Activated CD4-positive, alpha-beta T cell treated with anti-CD3 and anti-CD28 coated beads, Interleukin-10, Interleukin-2, amounts not matched to agents 100 ng/mL and 50 ng/mL, durations not matched to agents 16 hours and 8 hours (primary cell): Measurements from ENCODE around the gene VLDLR.
"Not testable (repeated sequence)": the region's sequence is repeated elsewhere in the genome, so short reads cannot be mapped to it uniquely, and the experiment has no call there.

ENCODE experiments used
- DNase-seq: peaks from one replicate; pipeline ENCODE4 v3.0.0-alpha.2; 2020

VLDLR gene

GRCh38 chr9:2664174-2665065, 42.8 kb downstream of the VLDLR start:
- no peak for DNase-seq

- no peak for DNase-seq
Observed at GRCh38 chr9:2666569-2666968, 45.0 kb downstream of the VLDLR start.

- no peak for DNase-seq
Observed at GRCh38 chr9:2673161-2673560, 51.6 kb downstream of the VLDLR start.

DNA sequence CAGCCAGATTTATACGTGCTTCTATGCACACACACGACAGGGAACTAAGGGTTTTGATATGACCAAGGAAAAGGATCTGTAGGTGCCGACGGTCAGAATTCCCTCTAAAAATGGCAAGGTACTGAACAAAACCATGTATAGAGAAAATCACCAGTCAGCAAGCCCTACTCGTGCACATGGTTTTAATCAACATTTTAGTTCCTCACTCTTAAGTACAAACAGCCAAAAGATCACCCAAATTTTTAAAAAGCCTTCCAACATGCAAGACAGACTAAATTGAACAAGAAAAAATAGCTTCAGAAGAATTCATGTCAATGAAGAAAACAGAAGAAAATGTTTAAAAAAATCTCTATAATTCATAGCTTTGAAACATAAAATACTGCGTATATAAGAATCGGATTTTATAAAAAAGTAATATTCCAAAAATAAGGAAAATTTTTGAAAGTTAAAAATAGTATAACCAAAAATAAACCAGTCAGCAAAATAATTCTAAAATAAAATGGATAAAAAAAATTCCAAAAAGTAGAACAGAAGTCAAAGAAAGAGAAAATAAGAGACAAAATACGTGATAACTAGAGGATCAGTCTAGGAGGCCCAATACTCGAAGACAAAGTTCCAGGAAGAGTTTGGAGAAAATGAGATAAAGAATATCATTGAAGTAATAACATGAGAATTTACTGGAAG, 52.7 kb downstream of the VLDLR start:
- DNase-seq, result no peak

- DNase-seq, result no peak
Observed at GRCh38 chr9:2675834-2676233, 54.2 kb downstream of the VLDLR start.

GRCh38 chr9:2676466-2676865, 54.9 kb downstream of the VLDLR start:
- no peak for DNase-seq

DNA sequence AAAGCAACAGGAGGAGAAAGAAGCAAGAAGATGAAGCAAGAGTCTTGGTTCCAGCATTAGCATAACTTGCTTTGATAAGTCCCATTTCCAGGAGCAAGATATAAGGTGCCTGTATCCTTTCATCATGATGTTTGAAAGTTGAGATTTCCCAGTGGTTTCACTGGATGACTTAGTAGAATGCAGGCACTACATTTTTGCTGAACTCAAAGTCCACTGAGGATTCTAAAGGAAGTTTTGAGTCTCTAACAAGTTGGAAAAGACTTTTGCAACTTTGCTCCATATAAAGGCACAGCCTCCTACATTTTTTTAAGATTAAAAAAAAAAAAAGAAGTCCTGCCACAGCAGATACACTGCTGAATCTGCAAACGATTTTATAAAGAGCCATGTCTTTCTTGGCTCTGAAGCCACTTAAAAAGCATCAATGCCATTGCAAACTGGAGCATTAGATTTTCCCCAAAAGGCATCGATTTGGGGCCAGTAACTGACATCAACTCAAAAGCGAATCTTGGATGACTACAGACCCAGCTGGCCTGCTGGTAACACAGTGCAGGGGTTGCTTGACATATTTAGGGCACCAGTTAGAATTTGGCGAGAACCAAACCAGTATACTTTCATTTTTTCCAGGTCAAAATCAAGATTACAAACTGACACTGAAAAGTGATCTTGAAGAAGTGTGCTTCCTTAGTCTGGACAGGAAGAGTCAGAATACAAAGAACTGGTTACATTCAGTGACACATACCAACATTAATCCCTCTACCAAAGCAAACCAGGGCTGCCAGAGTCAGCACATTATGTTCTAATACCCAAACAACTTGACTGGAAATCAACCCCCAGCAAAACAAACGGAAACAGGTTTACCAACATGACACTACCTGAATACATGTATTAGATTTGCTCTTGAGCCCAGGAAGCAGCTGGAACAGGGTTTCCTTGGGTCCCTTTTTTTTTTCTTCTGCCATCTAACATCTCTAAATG, 56.6 kb downstream of the VLDLR start:
- DNase-seq, result no peak

DNA sequence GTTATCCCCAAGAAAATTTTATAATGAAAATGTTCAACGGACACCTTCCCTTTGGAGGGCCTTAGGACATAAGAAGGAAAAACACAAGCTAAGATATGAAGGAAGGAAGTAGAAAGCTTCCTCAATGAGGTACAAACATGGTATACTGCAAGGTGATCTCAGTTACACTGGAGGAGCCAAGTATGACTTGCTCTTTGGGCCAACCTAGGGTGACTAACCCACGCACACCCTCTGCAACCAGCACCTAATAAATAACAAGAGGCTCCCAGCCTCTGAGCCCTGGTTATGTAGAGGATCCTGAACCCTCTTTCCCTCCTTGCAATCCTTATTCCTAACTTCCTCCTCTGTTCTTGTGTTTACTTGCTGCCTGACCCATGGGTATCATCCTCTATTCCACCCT, 57.4 kb downstream of the VLDLR start:
- no peak for DNase-seq

DNA sequence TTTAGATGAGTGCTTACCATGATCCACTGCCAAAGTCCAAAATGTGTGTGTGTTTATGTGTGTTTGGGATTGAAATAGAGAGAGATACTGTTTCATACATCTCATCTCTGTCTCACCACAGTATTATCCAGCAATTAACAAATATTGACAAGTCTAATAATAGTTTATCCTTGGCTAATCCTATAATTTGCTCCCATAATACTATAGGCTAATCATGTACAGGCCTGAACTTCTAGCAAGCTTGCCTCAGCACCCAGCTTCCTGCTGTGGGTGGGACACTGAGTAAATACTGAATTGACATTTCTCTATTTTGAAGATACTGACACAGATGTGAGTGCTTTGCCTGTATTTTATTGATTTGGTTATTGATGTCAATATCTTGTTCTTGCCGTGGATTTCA, 60.4 kb downstream of the VLDLR start:
- DNase-seq, result no peak

- no peak for DNase-seq
Observed at GRCh38 chr9:2686911-2687310, 65.3 kb downstream of the VLDLR start.

- DNase-seq, result no peak
Observed at GRCh38 chr9:2688636-2689035, 67.0 kb downstream of the VLDLR start.

DNA sequence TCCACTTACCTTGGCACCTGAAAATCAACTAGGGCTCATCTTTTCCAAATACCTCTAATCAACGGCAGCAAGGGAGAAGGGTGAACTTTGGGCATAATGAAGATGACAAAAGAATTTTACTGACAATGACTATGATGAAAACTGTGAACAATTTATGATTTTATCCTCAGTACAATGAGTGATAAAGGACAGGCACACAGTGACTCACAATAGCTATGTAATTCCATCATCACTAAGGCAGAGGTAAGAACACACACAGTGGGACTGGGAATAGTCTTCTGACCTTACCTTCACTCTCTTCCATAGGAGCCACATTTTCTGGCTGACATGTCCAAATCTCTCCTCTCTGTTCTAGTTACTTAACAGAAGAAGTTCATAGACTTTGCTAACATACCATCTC, 69.6 kb downstream of the VLDLR start:
- DNase-seq, result no peak

- DNase-seq, result no peak
Observed at GRCh38 chr9:2691626-2692025, 70.0 kb downstream of the VLDLR start.

DNA sequence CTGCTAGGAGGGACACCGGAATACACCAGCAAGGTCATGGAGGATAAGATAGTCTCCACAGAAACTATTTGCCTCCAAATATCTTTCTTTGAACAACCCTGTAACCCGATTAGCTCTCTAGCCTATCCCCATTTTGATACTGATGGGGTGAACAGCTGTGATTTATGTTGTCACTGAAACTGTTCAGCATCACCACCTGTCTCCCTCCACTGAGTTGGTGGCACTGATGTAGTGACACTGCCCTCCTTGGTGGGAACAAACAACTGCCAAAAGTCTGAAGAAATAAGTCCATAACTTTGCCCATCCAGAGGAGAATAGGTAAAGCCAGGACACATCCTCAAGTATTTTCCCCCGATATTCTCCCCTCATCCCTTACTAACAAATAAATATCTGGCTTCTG, 71.5 kb downstream of the VLDLR start:
- DNase-seq, result no peak

DNA sequence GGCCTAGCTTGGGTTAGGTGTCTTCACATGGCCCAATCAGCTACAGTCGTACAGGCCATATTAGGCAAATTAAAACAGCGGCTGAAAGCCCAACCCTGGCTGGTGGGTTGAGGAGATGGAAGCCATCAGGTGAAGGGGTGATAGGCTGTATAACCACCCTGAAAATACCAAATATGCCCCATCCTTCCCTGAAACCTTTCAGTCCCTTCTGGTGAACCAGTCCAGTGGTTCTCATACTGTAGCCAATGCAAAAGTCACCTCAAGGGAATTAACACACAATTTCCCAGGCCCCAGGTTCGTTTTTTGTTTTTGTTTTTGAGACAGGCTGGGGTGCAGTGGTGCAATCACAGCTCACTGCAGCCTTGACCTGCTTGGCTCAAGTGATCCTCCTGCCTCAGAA, 75.9 kb downstream of the VLDLR start:
- no peak for DNase-seq

GRCh38 chr9:2700398-2700797, 78.8 kb downstream of the VLDLR start:
- no peak for DNase-seq

GRCh38 chr9:2700909-2701550, 79.4 kb downstream of the VLDLR start:
- DNase-seq, result no peak

GRCh38 chr9:2704504-2704903, 82.9 kb downstream of the VLDLR start:
- DNase-seq, result no peak

- DNase-seq, result not testable (repeated sequence)
Observed at GRCh38 chr9:2707256-2707655, 85.7 kb downstream of the VLDLR start.
